GM12892 (cell line): Measurements from ENCODE around the gene NMRK1.

Experiments used
- DNase-seq: peaks from one replicate; pipeline ENCODE4 v3.0.0; 2011; ENCODE audit not compliant: insufficient read length
- FAIRE-seq: peaks from 2 replicates; lab custom pipeline; 2011; peaks lifted over from hg19 to GRCh38; lab: Jason Lieb, UNC
- POLR2A ChIP-seq: IDR thresholded peaks from 2 replicates; pipeline ENCODE4 v1.6.1; 2011; ENCODE audit warnings: low read depth, low read length, control low read depth
- POLR2AphosphoS5 ChIP-seq: IDR thresholded peaks from 2 replicates; pipeline ENCODE4 v1.6.1; 2011; ENCODE audit warnings: low read depth, low read length, control low read depth
- TAF1 ChIP-seq: IDR thresholded peaks from 2 replicates; pipeline ENCODE4 v1.6.1; 2011; ENCODE audit warnings: low read depth, mild to moderate bottlenecking, control low read depth, low read length, borderline replicate concordance

Gene NMRK1

DNA sequence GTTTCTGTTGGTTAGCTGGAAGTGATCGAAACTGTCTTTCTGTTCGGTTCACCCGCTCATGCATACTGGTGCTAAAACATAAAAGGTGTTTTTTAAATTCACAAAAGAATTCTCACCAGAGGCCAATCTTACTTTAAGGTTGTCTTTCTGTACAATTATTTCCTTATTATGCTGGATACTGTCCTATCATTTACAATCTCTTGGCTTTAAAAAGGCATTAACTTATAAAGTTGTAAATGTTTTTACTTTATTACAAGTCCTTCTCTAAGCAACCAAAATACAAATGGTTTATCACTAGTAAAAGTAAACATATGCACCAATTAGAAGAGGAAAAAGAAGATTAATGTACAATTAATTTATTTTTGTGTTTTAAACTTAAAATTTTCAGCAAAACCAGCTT, 70.6 kb downstream of the NMRK1 start:
- TF ChIP-seq POLR2A, result no peak
- TF ChIP-seq POLR2AphosphoS5, result no peak
- TF ChIP-seq TAF1, result no peak
- FAIRE-seq (peak; percentile 24), DNase-seq (no peak)

DNA sequence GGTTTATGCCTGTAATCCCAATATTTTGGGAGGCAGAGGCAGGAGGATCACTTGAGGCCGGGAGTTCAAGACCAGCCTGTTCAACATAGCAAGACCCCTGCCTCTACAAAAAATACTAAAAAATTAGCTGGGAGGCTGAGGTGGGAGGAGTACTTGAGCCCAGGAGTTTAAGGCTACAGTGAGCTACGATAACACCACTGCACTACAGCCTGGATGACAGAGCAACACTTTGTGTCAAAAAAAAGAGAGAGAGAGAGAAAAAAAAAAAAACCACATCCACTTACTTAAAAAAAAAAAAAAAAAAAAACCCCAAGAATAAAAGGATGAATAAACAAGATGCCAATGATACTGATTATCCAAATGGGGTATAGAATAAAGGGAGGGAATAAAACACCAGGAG, 74.2 kb downstream of the NMRK1 start:
- TF ChIP-seq TAF1 (no peak), POLR2A (no peak), POLR2AphosphoS5 (no peak)
- DNase-seq (no peak), FAIRE-seq (no peak)
